ENCODE measurements around the gene SH3BP4.

GRCh38 chr2:234952270-234953115 lies 676 bp downstream of the SH3BP4 start:
- TF ChIP-seq POLR2A (IDR thresholded peaks at IDR 0.05; ENCODE audit: low read depth, low read length) (no peak), POU2F2 (IDR thresholded peaks at IDR 0.05; ENCODE audit: low read depth, low read length) (no peak), TAF1 (IDR thresholded peaks at IDR 0.05; ENCODE audit: low read depth, low read length) (no peak), POLR2AphosphoS5 (IDR thresholded peaks at IDR 0.05; ENCODE audit: low read depth, low read length) (no peak), SPI1 (IDR thresholded peaks at IDR 0.05; ENCODE audit: low read depth, low read length) (no peak)
